NOMO-1 treated with dmso at 0.1 percent for 144 hours (cell line): Measurements from ENCODE around the gene HSD17B11.
"Not testable (repeated sequence)": the region's sequence is repeated elsewhere in the genome, so short reads cannot be mapped to it uniquely, and the experiment has no call there.

ENCODE experiments used
- DNase-seq: peaks from one replicate; lab custom pipeline; 2025; ENCODE audit not compliant: unreplicated experiment; lab: John Stamatoyannopoulos, UW

HSD17B11 gene

DNA sequence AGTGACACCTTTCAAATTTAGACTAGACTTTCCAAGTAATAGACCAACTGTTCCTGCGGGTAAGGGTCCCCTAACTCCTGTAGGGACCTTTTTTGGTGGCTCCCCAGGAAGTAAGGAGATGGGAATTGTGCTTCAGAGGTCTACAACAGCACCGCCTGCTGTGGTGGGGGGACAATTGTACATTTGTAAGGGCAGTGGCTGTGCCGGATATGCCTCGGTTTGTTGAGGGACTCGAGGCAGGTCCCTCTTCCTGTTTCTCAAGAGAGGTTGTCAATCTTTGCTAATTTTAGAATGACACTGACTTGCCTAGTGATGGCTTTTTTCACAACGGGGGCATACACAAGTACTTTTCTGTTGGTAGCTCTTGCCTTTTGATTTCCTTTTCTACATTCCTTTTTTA, 15.5 kb upstream of the HSD17B11 start:
- DNase-seq: peak; percentile 67

DNA sequence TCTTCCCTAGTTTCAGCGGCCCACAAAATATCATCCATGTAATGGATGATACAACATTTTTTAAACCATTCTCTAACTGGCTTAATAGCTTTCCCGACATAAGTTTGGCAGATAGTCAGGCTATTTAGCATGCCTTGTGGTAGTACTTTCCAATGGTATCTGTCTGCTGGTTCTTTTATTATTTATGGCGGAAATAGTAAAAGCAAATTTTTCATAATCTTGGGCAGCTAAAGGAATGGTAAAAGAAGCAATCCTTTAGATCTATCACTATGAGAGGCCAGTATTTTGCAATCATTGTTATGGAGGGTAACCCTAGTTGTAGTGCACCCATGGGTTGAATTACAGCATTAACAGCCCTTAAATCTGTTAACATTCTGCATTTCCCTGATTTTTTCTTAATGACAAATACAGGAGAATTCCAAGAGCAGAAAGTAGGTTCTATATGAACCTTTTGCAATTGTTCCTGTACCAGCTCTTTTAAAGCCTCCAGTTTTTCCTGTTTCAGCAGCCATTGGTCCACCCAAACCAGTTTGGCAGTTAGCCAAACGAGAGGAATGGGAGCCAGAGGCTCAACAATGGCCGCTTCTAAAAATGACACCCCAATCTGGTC, 14.3 kb upstream of the HSD17B11 start:
- DNase-seq: no peak

DNA sequence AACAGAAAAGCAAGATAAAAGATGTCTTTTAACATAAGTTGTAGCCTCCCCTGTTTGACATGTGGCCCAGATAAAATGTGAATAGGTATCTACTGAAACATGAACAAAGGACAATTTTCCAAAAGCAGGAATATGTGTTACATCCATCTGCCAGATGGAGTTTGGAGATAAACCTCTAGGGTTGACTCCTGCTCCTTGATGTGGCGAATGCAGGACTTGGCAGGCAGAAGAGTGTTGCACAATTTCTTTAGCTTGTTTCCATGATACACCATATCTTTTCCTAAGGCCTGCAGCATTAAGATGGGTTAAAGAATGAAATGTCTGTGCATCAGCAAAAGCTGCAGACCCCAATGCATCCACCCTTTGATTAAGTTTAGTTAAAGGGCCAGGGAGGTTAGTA, 12.7 kb upstream of the HSD17B11 start:
- not testable (repeated sequence) for DNase-seq

DNA sequence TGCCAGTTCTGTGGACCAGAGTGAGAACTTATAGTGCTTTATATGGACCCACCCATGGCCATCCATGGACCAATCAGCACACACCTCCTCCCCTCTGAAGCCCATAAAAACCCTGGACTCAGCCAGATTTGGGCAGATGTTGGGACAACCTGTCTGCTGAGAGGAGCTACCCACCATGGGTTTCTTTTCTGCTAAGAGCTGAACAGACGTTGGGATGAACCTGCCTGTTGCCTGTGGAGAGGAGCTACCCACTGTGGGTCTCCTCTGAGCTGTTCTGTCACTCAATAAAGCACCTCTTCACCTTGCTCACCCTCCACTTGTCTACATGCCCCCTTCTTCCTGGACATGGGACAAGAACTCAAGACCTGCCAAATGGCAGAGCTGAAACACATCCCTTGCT, 9.0 kb upstream of the HSD17B11 start:
- DNase-seq: no peak

DNA sequence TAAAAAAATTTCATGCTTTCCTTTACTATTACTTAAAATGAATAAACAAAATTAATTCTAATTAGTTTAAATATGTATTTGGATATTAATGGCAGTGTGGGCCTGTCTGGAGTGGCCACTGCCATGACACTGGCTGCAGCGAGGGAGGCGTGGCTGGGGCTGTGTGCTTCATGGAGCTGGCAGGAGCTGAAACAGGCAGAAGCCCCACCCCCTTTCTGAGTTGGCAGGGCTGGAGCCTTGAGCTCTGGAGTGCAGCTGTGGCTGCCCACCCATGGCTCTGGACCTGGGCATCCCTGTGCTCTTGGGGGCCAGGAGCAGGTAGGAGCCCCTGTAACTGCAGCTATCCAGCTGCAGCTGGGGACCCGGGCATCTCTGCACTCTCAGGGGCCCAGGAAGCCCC, 8.2 kb upstream of the HSD17B11 start:
- DNase-seq: no peak

DNA sequence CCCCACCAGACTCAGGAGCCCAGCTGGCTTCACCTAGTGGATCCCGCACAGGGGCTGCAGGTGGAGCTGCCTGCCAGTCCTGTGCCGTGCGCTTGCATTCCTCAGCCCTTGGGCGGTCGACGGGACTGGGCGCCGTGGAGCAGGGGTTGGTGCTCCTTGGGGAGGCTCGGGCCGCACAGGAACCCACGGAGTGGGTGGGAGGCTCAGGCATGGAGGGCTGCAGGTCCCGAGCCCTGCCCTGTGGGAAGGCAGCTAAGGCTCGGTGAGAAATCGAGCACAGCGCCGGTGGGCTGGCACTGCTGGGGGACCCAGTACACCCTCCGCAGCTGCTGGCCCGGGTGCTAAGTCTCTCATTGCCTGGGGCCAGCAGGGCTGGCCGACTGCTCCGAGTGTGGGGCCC, 4.9 kb upstream of the HSD17B11 start:
- DNase-seq: not testable (repeated sequence)

DNA sequence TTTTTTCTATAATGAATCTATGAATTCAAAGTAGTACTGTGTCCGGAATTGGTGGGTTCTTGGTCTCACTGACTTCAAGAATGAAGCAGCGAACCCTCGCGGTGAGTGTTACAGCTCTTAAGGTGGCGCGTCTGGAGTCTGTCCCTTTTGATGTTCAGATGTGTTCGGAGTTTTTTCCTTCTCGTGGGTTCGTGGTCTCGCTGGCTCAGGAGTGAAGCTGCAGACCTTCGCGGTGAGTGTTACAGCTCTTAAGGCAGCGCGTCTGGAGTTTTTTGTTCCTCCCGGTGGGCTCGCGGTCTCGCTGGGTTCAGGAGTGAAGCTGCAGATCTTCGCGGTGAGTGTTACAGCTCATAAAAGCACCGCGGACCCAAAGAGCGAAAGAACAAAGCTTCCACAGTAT, 4.1 kb upstream of the HSD17B11 start:
- DNase-seq: not testable (repeated sequence)

DNA sequence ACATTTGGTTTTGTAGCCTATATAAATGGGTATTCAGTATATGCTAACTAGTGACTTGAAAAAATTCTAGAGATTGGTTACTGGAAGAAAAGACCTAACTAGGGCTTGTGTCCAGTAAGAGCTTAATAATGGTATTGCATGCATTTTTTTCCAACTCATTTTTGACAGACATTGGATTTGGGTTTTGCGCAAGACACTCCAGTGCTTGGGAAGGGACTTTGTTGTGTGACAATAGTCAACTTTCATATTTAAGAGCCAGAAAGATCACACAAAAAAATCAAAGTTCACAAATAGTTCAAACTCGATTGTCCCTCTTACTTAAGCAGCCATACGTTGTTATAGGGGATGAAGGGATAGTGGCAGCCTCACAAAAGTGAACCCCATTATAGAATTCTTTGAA, 1.2 kb upstream of the HSD17B11 start:
- no peak for DNase-seq

DNA sequence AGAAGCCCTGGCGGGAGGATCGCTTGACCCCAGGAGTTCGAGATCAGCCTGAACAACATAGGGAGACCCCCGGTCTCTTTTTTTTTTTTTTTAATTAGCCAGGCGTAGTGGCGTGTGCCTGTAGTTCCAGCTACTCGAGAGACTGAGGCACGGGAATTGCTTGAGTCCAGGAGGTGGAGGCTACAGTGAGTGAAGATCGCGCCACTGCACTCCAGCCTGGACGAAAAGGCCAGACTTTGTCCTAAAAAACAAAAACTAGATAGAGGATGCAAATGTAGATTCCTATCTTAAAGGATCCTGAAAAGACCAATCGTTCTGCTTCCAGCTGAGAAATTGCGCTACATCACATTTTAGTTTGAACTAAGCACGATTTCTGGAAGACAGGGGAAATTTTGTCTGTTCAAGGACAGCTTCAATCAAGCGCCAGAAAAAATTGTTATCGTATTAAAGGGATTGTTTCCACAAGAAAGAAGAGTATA, 627 bp upstream of the HSD17B11 start:
- no peak for DNase-seq

DNA sequence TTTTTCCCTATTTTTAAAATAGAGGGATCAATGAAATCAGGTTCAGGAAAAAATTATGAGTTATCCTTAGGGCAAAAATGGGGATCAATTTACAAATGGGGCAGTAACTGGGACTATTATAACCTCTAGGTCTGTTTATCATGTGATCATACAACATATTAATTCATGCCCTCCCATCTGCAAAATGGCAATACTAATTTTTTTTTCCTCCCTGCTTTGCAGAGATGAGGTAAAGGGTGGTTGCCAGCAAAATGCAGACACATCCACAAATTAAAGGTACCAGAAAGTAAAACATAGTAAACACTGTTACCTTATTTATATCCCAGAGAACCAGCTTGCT, 467 bp downstream of the HSD17B11 start:
- no peak for DNase-seq

DNA sequence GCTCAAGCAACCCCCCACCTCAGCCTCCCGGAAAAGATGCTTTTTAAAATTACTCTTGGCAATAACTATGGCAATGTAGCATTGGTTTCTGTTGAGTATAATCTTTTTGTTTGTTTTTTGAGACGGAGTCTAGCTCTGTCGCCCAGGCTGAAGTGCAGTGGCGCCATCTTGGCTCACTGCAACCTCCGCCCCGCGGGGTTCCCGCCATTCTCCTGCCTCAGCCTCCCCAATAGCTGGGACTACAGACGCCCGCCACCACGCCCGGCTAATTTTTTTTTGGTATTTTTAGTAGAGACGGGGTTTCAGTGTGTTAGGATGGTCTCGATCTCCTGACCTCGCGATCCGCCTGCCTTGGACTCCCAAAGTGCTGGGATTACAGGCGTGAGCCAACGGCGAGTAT, 933 bp downstream of the HSD17B11 start:
- DNase-seq: not testable (repeated sequence)

DNA sequence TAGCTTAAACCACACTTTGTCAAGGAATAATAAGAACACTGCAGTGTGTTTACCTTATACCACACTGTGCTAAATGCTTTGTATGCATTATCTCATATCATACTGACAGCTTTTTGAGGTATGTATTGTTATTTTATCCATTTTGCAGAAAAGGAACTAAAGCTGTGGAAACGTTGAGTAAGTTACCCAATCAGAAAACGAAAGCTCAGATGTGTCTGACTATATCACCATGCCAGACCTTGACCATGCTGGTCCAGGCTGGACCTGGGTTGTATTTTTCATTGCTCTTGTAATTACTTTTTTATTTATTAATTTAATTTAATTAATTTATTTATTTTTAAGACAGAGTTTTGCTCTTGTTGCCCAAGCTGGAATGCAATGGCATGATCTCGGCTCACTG, 2.1 kb downstream of the HSD17B11 start:
- DNase-seq: no peak

DNA sequence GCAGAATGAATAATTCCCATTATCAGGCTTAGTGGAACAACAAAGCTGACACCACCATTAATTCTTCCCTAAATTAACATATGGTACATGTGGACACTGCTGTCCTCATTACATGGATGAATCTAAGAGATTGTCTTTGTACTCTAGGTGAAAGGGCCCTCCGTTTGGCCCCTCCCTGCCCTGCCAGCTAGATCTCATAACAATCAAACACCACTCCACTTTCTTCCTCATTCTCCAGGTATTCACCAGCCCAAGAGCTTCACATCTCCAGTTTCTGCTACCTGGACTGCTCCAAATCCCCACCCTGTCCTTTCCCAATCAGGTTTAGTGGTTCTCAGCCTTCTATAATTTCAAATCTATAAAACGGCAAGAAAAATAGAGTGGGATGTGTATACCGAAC, 3.8 kb downstream of the HSD17B11 start:
- no peak for DNase-seq

DNA sequence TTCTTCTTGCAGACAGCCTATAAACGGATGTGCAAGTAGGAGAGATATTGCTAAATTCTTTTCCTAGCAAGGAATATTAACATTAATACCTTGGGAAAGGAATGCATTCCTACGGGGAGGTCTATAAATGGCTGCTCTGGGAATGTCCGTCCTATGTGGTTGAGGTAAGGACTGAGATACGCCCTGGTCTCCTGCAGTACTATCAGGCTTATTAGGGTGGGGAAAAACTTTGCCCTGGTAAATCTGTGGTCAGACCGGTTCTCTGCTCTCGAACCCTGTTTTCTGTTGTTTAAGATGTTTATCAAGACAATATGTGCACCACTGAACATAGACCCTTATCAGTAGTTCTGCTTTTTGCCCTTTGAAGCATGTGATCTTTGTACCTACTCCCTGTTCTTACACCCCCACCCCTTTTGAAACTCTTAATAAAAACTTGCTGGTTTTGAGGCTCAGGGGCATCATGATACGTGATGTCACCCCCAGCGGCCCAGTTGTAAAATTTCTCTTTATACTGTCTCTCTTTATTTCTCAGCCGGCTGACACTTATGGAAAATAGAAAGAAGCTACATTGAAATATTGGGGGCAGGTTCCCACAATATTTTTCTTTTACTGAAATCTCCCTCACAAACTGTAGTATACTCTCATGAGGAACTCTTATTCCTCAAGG, 6.4 kb downstream of the HSD17B11 start:
- DNase-seq: not testable (repeated sequence)

DNA sequence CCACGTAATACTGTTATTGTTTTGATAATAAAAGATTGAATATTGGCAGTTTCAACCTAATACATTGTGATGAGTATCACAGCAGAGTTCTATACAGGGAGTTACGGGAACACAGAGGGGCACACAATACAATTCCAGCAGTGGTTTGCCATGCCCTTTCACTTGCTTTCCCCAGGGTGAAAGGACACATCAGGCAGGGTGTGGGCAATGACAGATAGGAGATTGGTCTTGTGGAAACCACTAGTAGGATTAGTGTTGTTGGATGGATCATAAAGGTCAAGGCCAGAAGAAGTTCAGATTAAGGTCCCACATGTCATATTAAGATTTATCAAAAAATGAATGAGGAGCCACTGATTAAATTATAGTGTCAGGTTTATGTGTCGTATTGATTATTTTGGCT, 8.1 kb downstream of the HSD17B11 start:
- no peak for DNase-seq

DNA sequence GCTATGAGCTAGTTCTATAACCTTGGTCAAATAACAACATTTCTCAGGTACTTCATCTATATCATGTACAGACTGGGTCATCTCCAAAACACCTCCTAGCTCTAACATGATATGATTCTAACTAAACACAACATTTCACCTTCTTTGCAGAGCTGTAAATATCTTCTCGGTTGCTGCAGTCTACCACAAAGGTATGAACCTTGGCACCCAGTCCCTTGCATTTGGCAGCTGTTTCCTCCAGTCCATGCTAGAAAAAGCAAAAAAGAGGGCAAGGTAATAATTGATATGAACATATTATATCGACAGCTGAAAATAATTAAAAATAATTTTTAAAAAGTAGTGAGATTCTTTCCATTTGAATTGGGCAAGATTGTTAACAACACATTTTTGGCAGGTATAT, 8.9 kb downstream of the HSD17B11 start:
- DNase-seq: no peak

DNA sequence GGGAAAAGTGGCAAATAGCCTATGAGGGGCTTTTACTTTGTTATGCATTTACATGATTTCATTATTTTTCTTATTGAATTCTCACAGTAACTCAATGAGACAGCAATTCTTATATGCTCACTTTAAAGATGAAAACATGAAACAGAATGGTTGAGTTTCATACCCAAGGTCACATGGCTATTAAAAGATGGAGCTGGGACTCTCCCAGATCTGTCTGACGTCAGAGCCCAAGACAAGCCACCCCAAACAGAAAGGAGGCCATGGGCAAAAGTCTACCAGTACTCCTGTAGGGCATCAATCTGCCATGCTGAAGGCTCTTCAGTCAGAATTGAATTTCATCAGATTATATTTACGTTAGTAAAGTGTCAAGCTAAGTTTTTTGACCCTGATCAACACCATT, 13.2 kb downstream of the HSD17B11 start:
- no peak for DNase-seq

DNA sequence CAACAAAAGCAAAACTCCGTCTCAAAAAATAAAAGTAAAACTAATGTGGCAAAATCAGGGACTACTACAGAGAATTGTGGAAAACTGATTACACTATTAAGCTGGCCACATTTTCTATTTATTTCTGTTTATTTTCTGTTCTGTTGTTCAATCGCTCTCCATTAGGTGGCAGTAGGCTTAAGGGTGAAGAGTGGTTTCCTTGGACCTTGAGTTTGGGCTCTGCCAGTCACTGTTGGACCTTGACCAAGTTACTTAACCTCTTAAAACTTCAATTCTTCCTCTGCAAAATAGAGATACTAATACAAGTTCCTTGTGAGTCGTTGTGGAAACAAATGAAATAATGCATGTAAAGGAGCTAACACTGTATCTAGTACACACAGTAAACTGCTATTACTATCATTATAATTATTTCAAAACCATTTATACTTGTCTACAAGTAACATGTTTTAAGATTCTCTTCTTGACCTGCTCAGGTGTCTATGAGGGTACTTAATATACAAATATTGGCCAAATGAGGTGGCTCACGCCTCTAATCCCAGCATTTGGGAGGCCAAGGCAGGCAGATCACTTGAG, 15.2 kb downstream of the HSD17B11 start:
- no peak for DNase-seq

DNA sequence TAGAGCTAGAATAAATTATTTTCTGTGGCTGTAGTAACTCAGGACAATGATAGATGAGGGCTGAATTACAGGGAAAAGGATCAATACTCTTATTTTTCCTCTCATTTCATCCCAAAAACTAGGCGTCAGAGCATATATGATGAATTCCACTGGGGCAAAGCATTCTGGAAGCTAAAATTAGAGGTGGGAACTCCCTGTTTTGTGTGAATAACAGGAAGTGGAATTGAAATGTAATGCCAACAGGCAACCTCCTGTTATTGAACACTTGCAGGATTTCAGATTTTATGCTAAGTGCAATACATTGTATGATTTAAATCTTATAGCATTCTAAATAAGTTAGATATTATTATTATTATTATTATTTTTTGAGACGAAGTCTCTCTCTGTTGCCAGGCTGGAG, 20.9 kb downstream of the HSD17B11 start:
- DNase-seq: no peak

DNA sequence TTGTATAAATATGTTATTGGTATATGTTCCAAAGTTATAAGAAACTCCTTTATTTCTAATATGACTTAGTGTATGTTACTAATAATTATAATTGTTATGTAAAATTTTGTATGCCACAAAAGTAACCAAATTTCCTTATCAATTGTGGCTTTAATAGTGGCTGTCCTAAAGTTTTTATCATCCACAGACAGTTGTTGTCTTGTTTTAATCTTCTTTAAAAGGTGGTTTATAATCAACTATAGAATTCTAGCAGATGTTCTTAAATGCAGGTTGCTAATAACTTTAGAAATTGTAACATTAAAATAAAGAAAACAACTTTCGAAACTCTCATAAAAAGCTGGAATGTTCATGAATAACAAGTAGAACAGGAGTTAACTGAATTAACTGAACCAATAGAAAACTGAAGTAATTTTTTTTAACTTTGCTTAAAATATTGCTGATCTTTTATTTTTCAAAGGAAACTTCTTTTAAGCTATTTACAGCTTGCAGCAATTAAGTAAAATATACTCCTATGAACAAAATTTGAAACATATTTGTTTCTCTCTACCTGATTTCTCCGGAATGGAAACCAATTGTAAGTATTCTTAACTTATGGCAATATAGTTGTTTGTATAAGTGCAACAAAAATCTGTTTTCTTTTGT, 24.3 kb downstream of the HSD17B11 start:
- DNase-seq: no peak

DNA sequence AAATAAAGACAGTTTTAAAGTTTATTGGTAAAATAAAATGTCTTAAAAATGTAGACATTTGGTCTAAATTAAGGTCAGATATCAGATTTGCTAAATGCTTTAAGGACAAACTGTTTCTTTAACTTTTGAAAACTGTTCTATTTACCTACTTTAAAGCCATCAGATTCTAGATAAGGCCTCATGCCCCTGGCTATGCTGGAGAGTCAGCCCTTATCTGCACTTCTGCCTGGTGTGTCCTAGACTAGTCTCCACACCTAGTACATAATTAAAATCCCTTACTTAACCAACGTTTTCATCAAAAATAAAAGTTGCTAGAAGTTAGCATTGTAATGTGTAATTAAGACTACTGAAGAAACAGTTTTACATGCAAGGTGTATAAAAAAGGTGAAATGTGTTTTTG, 25.6 kb downstream of the HSD17B11 start:
- DNase-seq: no peak

DNA sequence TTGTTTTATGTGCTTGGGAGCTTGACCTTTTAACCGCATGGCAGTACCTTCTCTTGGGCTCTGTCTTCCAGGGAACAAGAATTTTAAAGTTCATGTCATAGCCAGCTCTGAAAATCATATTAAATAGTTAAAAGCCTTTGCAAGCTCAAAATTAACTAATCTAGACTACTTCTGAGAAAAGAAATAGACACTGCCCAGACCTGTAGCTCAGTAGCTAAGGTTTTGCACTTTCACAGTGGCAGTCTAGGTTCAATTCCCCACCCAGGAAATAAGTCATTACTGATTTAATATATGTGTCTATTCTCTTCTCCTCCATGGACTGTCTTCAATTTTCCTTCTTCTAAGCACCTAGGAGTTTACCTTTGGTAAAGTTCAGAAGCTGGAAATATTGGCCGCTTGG, 27.4 kb downstream of the HSD17B11 start:
- no peak for DNase-seq
